GM12892 (cell line): Measurements from ENCODE around the gene RNF212.

ENCODE experiments used
- POLR2A ChIP-seq: IDR thresholded peaks from 2 replicates; pipeline ENCODE4 v1.6.1; 2011; ENCODE audit warnings: low read depth, low read length, control low read depth
- TAF1 ChIP-seq: IDR thresholded peaks from 2 replicates; pipeline ENCODE4 v1.6.1; 2011; ENCODE audit warnings: low read depth, mild to moderate bottlenecking, control low read depth, low read length, borderline replicate concordance

GRCh38 chr4:1055721-1056590, 57.4 kb downstream of the RNF212 start:
- TF ChIP-seq POLR2A (no peak), TAF1 (no peak)
